B cell (primary cell): ENCODE results near the gene EYS. TPM values are rescaled to one million over a fixed set of nuclear protein-coding genes. Genes with fewer than 3 reads are reported as not detected.

Experiments
- ATAC-seq: fragments of 200-7000 bp; cut with Tn5 transposase; one replicate; pipeline ENCODE4 v1.10.0; 2021; ENCODE audit warnings: low read depth, mild to moderate bottlenecking, moderate number of reproducible peaks, moderate library complexity
- CTCF ChIA-PET: fragments of 350-600 bp; sonication (Branson Sonifier 250); formaldehyde crosslinking; loops from one replicate; lab custom pipeline; 2021; ENCODE audit warnings: antibody characterized with exemption, inconsistent platforms; lab: Charles Lee
- POLR2A ChIA-PET: fragments of 350-600 bp; sonication (Branson Sonifier 250); formaldehyde crosslinking; loops from one replicate; lab custom pipeline; 2021; ENCODE audit warnings: antibody characterized with exemption; lab: Charles Lee
- DNase-seq: peaks from one replicate; pipeline ENCODE4 v3.0.0; 2013
- H2AFZ ChIP-seq: 2 replicates; pipeline ENCODE4 v1.6.1; 2012; ENCODE audit warnings: mild to moderate bottlenecking, low read depth, low read length; ENCODE audit not compliant: insufficient read depth, poor library complexity, severe bottlenecking
- H3K27ac ChIP-seq, 2 donors: 1 replicate in 1 of 2; 2 replicates in 1 of 2; pipeline ENCODE4 v1.5.1; 2012 to 2013; ENCODE audit warnings: low read length in 2 of 2, mild to moderate bottlenecking in 2 of 2, moderate library complexity in 1 of 2
- H3K27me3 ChIP-seq, 4 experiments: fragments of 200-600 bp in 1 of 4; sonication (generic) in 1 of 4; replicated peaks in 1 of 4; 1 replicate in 2 of 4; 2 replicates in 2 of 4; pipeline versions ENCODE4 v1.6.1 to v1.7.0; 2013 to 2016; ENCODE audit warnings: low read length in 3 of 4, mild to moderate bottlenecking in 2 of 4, mixed read lengths in 1 of 4, moderate library complexity in 1 of 4; ENCODE audit not compliant: insufficient read depth in 4 of 4, control insufficient read depth in 3 of 4; ENCODE audit errors: control extremely low read depth in 1 of 4
- H3K36me3 ChIP-seq, 2 experiments: replicated peaks in 1 of 2; 1 replicate in 1 of 2; 2 replicates in 1 of 2; pipeline versions ENCODE4 v1.6.1 to v1.7.1; 2013; ENCODE audit warnings: low read length in 1 of 2; ENCODE audit not compliant: insufficient read depth in 2 of 2, control insufficient read depth in 1 of 2; ENCODE audit errors: control extremely low read depth in 1 of 2, extremely low read depth in 1 of 2
- H3K4me1 ChIP-seq, 2 donors: fragments of 200-600 bp in 1 of 2; sonication (generic) in 1 of 2; 1 replicate in 1 of 2; 2 replicates in 1 of 2; pipeline versions ENCODE4 v1.5.1 to v1.6.1; 2013 to 2017; ENCODE audit warnings: low read length in 2 of 2; ENCODE audit not compliant: control insufficient read depth in 2 of 2, insufficient read depth in 2 of 2
- H3K4me2 ChIP-seq: replicated peaks from 2 replicates; pipeline ENCODE3; 2012; ENCODE audit warnings: mild to moderate bottlenecking, low read depth, low read length; ENCODE audit not compliant: poor library complexity, severe bottlenecking
- H3K4me3 ChIP-seq, 5 experiments: fragments of 200-600 bp in 1 of 5; sonication (generic) in 1 of 5; 1 replicate in 3 of 5; 2 replicates in 2 of 5; pipeline versions ENCODE4 v1.5.1 to v1.7.0; 2011 to 2016; ENCODE audit warnings: low read length in 4 of 5, mild to moderate bottlenecking in 4 of 5, low read depth in 2 of 5, control low read depth in 1 of 5, moderate library complexity in 1 of 5; ENCODE audit not compliant: insufficient read depth in 1 of 5; ENCODE audit errors: control extremely low read depth in 1 of 5, extremely low read depth in 1 of 5
- H3K79me2 ChIP-seq: fragments of 200-600 bp; sonication (generic); one replicate; pipeline ENCODE4 v1.6.0; 2016; ENCODE audit warnings: low read length; ENCODE audit not compliant: control insufficient read depth, insufficient read depth
- H3K9ac ChIP-seq: fragments of 200-600 bp; sonication (generic); 2 replicates; pipeline ENCODE4 v1.6.1; 2017; ENCODE audit warnings: mild to moderate bottlenecking, low read length, moderate library complexity
- H3K9me3 ChIP-seq, 3 donors: one replicate each; pipeline versions ENCODE4 v1.6.1 to v1.7.1; 2013; ENCODE audit warnings: low read length in 2 of 3; ENCODE audit not compliant: control insufficient read depth in 2 of 3, insufficient read depth in 1 of 3; ENCODE audit errors: control extremely low read depth in 1 of 3
- H4K20me1 ChIP-seq: 2 replicates; pipeline ENCODE4 v1.6.0; 2012; ENCODE audit warnings: mild to moderate bottlenecking, low read length; ENCODE audit not compliant: insufficient read depth, control insufficient read depth, poor library complexity, severe bottlenecking
- H3K27ac Mint-ChIP-seq: one replicate; pipeline ENCODE4 v1.8.0; 2021; ENCODE audit warnings: mixed read lengths
- H3K27me3 Mint-ChIP-seq: one replicate; pipeline ENCODE4 v1.8.0; 2021; ENCODE audit warnings: mixed read lengths
- H3K4me1 Mint-ChIP-seq: one replicate; pipeline ENCODE4 v1.8.0; 2021; ENCODE audit warnings: mixed read lengths
- H3K4me3 Mint-ChIP-seq: one replicate; pipeline ENCODE4 v1.8.0; 2021; ENCODE audit warnings: mixed read lengths
- H3K9me3 Mint-ChIP-seq: one replicate; pipeline ENCODE4 v1.8.0; 2022; ENCODE audit warnings: mixed read lengths; ENCODE audit not compliant: insufficient read depth
- EZH2 ChIP-seq: IDR thresholded peaks from 2 replicates; pipeline ENCODE4 v1.6.1; 2012; ENCODE audit warnings: borderline replicate concordance, low read depth, mild to moderate bottlenecking, moderate library complexity, low read length; ENCODE audit not compliant: insufficient read depth, poor library complexity, severe bottlenecking
- WGBS: methylation state at CpG from one replicate; pipeline ENCODE4 v1.1.5; 2013; ENCODE audit warnings: missing lambda C conversion rate; ENCODE audit not compliant: insufficient coverage; 5-methylcytosine and 5-hydroxymethylcytosine counted together
- intact Hi-C: fragments of 100-400 bp; cut with micrococcal nuclease; formaldehyde crosslinking; loops from one replicate; pipeline ENCODE4 v1.10.0; 2022
- polyA plus RNA-seq: library from polyadenylated mRNA; depleted of rRNA; stranded (reverse); fragments of >200 nt; gene quantifications from 2 replicates; pipeline ENCODE4 v1.2.3, GENCODE V29; 2012
- total RNA-seq, 2 donors: library from RNA; stranded (reverse); fragments of 120-200 nt in 1 of 2; gene quantifications; 1 replicate in 1 of 2; 2 replicates in 1 of 2; pipeline versions ENCODE4 v1.2.3 to v1.2.4, GENCODE V29; 2013 to 2022
- TF ChIP-seq, protein P1 (sequence below): fragments of 200-600 bp; IDR thresholded peaks from one replicate; pipeline ENCODE4 v1.8.0; 2022; ENCODE audit warnings: antibody characterized with exemption, mild to moderate bottlenecking

EYS gene
- total and polyA plus RNA-seq, 2 donors (not counting 1 experiment from before 2014, with no cell fraction given), result not detected

DNA sequence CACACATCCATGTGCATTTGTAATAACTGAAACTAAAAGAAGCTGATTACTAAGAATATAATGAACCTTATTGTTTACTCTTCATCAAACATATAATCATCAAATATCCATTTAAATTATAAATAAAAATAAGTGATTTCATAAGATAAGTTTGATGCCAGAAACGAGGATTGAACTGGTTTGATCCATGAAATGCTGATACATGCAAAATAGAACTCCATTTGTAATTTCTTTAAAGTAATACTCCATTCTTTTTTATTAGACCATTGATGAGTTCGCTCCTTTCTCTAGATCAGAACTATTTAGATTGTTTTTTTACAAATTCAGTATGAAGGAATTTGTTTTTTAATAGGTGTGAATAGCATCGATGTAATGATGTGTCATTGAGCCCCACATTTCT is 57.6 kb downstream of the EYS start:
- Mint-ChIP-seq H3K9me3 (peaks cover 10% of the 10 kb centered on the region), H3K27me3 (no peaks in the 10 kb centered on the region), H3K27ac (no peak overlapping the region), H3K4me3 (no peak overlapping the region), H3K4me1 (no peaks in the 10 kb centered on the region)
- CTCF ChIA-PET, result no interaction called here
- no peak for ATAC-seq
- no peak overlapping the region for H3K4me2 ChIP-seq
- H2AFZ ChIP-seq, result no peak overlapping the region
- no peaks in the 10 kb centered on the region for H3K36me3 ChIP-seq
- no peaks in the 10 kb centered on the region for H3K4me1 ChIP-seq
- H3K9ac ChIP-seq, result no peak overlapping the region
- H3K27ac ChIP-seq, result no peak overlapping the region
- no peaks in the 10 kb centered on the region for H3K9me3 ChIP-seq
- intact Hi-C loops, result no loop called here
- H4K20me1 ChIP-seq, result no peaks in the 10 kb centered on the region
- TF ChIP-seq, protein P1, sequence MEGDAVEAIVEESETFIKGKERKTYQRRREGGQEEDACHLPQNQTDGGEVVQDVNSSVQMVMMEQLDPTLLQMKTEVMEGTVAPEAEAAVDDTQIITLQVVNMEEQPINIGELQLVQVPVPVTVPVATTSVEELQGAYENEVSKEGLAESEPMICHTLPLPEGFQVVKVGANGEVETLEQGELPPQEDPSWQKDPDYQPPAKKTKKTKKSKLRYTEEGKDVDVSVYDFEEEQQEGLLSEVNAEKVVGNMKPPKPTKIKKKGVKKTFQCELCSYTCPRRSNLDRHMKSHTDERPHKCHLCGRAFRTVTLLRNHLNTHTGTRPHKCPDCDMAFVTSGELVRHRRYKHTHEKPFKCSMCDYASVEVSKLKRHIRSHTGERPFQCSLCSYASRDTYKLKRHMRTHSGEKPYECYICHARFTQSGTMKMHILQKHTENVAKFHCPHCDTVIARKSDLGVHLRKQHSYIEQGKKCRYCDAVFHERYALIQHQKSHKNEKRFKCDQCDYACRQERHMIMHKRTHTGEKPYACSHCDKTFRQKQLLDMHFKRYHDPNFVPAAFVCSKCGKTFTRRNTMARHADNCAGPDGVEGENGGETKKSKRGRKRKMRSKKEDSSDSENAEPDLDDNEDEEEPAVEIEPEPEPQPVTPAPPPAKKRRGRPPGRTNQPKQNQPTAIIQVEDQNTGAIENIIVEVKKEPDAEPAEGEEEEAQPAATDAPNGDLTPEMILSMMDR, result no peak
- no peak for TF ChIP-seq EZH2
- WGBS, result no CpG with 5 or more reads among the region's 3 CpGs
- no peak for DNase-seq
- H3K4me3 ChIP-seq, result no peak overlapping the region
- no peaks in the 10 kb centered on the region for H3K27me3 ChIP-seq
- POLR2A ChIA-PET, result no interaction called here
- H3K79me2 ChIP-seq, result no peaks in the 10 kb centered on the region

DNA sequence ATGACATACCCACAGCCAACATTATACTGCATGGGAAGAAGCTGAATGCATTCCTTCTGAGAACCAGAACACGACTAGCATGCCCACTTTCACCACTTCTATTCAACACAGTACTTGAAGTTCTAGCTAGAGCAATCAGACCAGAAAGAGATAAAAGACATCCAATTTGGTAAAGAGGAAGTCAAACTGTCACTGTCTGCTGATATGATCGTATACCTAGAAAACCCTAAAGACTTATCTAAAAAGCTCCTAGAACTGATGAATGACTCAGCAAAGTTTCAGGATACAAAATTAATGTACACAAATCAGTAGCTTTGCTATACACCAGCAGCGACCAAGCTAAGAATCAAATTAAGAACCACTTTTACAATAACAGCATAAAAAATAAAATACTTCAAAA is 60.5 kb downstream of the EYS start:
- Histone ChIP-seq H4K20me1 (no peaks in the 10 kb centered on the region), H2AFZ (no peak overlapping the region), H3K79me2 (no peaks in the 10 kb centered on the region), H3K27me3 (no peaks in the 10 kb centered on the region), H3K4me1 (no peaks in the 10 kb centered on the region), H3K9ac (no peak overlapping the region), H3K27ac (no peak overlapping the region), H3K4me2 (no peak overlapping the region), H3K9me3 (peaks cover 0 to 4% (median 0%) of the 10 kb centered on the region in 3 donors), H3K4me3 (no peak overlapping the region), H3K36me3 (no peaks in the 10 kb centered on the region)
- ATAC-seq (no peak), DNase-seq (no peak)
- H3K4me1 Mint-ChIP-seq, result no peaks in the 10 kb centered on the region
- no peak overlapping the region for H3K4me3 Mint-ChIP-seq
- POLR2A ChIA-PET, result no interaction called here
- H3K9me3 Mint-ChIP-seq, result peaks cover 7% of the 10 kb centered on the region
- 88% methylated on average over 1 of the region's 3 CpGs for WGBS
- no peak overlapping the region for H3K27ac Mint-ChIP-seq
- TF ChIP-seq EZH2, result no peak
- intact Hi-C loops, result no loop called here
- CTCF ChIA-PET, result no interaction called here
- H3K27me3 Mint-ChIP-seq, result no peaks in the 10 kb centered on the region
